ENCODE results near the gene CMKLR1.

Gene CMKLR1

GRCh38 chr12:108315486-108316105 is 23.5 kb downstream of the CMKLR1 start:
- DNase-seq (ENCODE audit: low read depth) = no peak

- no peak for DNase-seq (ENCODE audit: low read depth)
Measured at GRCh38 chr12:108313606-108314351, 25.3 kb downstream of the CMKLR1 start.

DNA sequence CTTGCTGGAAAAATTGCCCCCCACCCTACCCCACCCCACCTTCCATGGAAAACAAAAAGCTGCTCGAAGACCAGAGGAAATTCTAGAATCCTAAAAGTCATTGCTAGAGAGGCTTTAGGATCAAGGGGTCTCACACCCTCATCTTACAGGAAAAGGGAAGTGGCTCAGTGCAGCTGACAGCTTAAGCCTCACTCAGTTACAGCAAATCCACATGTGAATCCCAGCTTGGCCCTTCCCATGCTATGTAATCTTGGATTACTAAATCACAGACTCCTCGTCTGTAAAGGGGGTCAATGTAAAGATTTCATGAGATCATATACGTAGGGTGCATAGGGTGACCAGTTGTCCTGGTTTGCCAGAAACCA is 25.9 kb downstream of the CMKLR1 start:
- DNase-seq (ENCODE audit: low read depth) = no peak

GRCh38 chr12:108312693-108313189 is 26.4 kb downstream of the CMKLR1 start:
- DNase-seq (ENCODE audit: low read depth) = no peak

- DNase-seq (ENCODE audit: low read depth) = no peak
Measured at GRCh38 chr12:108312073-108312659, 26.9 kb downstream of the CMKLR1 start.

- DNase-seq (ENCODE audit: low read depth) = no peak
Measured at GRCh38 chr12:108311605-108312004, 27.5 kb downstream of the CMKLR1 start.

- DNase-seq (ENCODE audit: low read depth) = no peak
Measured at GRCh38 chr12:108310489-108310888, 28.6 kb downstream of the CMKLR1 start.

GRCh38 chr12:108309674-108310312 is 29.3 kb downstream of the CMKLR1 start:
- no peak for DNase-seq (ENCODE audit: low read depth)

DNA sequence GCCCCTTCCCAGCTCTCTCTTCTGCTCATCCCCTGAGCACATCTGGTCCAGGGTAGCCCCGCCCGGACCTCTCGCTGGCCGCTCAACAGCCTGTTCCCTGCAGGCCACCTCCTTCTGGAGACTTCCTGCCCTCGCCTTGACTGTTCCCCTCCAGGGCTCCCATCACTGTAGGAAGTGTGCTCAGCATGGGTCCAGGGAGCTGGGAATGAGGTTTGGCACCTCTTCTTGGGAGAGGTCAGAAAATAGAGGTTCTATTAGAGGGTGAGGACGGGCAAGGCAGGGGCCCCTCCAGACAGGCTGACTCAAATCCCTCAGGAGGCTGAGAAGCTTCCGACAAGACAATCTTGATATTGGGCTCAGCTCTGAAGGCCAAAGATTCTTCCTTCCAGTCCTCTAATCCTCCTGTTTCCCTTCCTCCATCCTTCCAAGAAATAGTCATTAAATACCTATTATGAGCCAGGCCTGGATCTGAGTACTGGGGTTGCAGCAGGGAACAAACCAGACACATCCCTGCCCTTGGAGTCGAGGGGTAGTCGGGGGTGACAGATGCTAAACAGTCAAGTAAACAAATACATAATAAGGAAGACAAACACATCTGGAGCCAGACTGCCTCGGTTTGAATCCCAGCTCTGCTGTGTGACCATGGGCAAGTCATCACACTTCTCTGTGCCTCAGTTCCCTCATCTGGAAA is 30.6 kb downstream of the CMKLR1 start:
- DNase-seq (ENCODE audit: low read depth) = no peak

DNA sequence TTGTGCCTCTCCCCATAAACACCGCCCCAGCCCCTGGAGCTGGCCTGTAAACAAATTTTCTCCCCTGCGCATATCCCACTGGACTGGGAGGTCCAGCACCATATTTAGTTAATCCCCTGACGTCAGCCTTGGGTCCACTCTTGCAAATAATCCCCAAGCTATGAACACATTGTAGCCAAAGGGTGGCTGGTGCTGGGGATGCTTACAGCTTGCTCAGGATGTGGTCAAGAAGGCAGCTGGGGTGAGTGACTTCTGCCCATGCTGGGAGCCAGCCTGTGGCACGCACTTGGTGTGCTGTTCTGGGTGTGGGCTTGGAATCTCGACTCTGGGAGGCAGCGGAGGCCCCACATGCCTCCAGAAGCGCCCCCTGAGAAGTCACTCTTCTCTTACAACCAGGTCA is 32.1 kb downstream of the CMKLR1 start:
- no peak for DNase-seq (ENCODE audit: low read depth)

DNA sequence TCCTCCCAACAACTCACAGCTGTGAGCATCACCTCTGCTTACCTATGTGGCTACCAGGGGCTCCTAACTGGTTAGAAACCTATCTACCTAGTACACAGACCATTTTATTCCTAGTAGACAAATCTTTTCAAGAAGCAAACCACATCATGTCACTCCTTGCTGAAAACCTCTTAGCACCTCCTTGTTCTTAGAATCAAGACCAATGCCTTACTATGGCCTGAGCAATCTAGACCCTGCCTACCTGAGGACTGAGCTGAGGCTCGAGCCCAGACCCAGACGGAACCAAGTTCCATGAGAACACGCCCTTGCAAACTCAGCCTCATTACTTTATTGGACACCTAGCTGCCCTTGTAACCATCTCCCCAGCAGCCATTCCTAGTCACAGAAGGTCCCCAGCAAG is 32.6 kb downstream of the CMKLR1 start:
- DNase-seq (ENCODE audit: low read depth) = no peak

- DNase-seq (ENCODE audit: low read depth) = no peak
Measured at GRCh38 chr12:108305991-108306501, 33.1 kb downstream of the CMKLR1 start.

DNA sequence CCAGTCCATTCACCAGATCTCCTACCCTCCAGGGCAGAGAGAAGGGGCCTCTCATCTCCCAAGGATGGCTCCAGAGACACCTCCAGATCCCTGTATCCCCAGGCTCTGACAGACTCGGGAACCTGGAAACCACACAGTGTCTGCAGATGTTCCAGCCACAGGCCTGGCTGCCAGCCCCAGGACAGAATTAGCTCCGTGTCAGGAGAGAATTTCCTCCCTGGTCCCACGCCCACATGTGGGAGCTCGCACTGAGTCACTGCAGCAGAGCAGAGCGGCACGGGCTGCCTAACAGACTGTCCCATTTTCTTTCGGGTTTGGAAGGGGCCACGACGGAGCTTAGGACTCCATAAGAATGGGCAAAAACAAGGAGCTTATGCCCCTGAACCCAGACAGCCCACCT is 33.6 kb downstream of the CMKLR1 start:
- no peak for DNase-seq (ENCODE audit: low read depth)

DNA sequence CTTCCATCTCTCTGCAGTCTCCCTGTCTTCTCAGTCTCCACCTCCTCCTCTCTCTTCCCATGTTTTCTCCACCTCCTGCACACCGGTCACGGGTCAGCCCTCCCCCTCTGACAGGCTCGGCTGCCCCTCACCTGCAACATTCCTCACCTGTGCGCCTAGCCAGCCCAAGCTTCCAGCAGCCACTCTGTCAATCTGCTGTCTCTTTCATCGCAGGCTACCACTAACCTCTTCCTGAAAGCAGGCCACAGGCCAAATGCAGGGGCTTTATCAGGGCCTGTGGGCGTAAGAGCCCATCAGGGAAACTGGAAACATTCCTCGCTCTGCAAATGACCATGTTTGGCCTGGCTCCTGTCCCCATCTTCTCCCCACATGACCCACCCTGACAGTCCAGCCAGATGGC is 34.5 kb downstream of the CMKLR1 start:
- DNase-seq (ENCODE audit: low read depth) = no peak

DNA sequence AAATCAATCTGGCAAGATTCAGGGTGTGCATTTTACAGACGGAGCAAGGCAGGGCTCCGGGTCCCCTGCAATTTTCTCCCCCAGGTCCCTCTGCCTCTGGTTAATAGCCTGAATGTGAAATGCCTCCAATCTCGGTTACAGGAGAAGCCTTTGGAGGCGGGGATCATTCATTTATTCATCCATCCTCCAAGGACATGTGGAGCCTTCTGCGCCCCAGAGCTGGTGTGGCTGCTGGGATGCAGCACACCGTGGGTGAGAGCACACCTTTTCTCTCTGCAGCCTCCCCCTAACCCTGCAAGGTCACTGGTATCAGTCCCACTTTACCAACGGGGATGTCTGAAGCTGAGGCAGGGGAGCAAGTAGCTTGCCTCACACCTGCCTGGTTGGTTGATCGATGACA is 35.4 kb downstream of the CMKLR1 start:
- no peak for DNase-seq (ENCODE audit: low read depth)

DNA sequence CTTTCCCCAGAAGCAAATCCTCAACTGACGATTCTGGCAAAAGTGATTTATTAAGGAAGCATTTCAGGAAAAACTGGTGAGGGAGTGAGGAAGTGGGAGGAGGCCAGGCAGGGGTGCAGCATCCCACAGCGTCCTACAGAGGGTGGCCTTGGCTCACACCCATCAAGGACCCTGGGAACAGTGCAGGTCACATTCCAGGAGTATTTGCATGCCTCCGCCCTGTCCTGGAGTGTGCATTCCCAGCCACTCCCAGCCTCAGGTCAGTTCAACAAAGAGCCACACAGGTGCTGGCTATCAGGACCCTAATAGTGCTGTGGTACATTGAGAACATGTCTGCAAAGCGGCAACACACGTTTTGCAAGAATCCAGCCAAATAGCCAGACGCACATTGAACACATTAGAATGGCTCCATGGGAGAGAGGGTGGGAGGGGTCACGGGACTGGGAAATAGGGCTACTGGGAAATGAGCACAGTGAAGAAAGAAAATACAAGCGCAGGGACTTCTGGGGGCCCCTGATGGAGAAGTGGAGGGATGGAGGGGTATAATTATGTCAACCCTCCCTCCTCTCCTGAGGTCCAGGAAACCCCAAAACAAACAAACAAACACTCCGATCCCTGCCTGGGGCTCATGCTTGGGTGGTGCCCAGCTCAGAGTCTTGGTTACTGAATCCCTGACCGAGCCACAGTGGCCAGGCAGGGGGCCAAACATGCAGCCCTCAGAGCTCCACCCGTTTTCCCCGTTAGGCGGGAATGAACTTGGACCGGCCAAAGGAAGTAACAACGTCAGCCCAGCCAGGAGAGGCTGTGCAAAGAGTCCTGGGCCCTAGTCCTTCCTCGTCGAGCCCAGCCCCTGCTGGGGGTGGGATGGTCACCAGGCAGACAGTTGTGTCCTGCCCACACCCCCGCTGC is 36.5 kb downstream of the CMKLR1 start:
- no peak for DNase-seq (ENCODE audit: low read depth)

GRCh38 chr12:108302016-108302402 is 37.1 kb downstream of the CMKLR1 start:
- DNase-seq (ENCODE audit: low read depth) = no peak

DNA sequence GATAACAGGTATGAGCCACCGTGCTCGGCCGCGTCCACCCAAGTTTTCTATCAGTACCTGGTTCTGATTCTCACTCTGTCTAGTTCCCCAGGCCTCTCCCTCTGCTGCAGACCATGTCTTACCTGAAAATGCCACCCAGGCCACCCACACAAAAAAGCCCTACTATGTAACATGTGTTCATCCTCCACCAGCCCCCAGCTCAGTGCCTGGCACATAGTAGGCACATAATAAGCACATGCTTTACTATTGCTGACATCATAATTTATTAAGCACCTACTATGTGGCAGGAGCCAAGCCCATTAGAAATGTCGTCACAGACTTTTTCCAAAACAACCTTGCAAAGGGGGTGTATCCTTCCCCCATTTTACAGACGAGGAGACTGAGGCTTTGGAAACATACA is 37.8 kb downstream of the CMKLR1 start:
- no peak for DNase-seq (ENCODE audit: low read depth)

GRCh38 chr12:108299980-108300696 is 39.0 kb downstream of the CMKLR1 start:
- DNase-seq (ENCODE audit: low read depth) = no peak

- DNase-seq (ENCODE audit: low read depth) = no peak
Measured at GRCh38 chr12:108299516-108299915, 39.6 kb downstream of the CMKLR1 start.
